Naive thymus-derived CD4-positive, alpha-beta T cell (primary cell): ENCODE data around the gene DTD1. TPM values are rescaled to one million over a fixed set of nuclear protein-coding genes. Genes with fewer than 3 reads are reported as not detected.
"Not testable (repeated sequence)": the region's sequence is repeated elsewhere in the genome, so short reads cannot be mapped to it uniquely, and the experiment has no call there.

ENCODE experiments used
- ATAC-seq: fragments of 150-1000 bp; cut with Tn5 transposase; 2 replicates; pipeline ENCODE4 v1.10.0; 2021; ENCODE audit warnings: mild to moderate bottlenecking, moderate library complexity
- CTCF ChIA-PET: fragments of 350-600 bp; sonication (Branson Sonifier 250); formaldehyde crosslinking; loops from one replicate; lab custom pipeline; 2021; ENCODE audit warnings: antibody characterized with exemption; lab: Charles Lee
- POLR2A ChIA-PET: fragments of 350-600 bp; sonication (Branson Sonifier 250); formaldehyde crosslinking; loops from one replicate; lab custom pipeline; 2021; ENCODE audit warnings: antibody characterized with exemption, inconsistent platforms; lab: Charles Lee
- DNase-seq, 9 donors: peaks; one replicate each; pipeline versions ENCODE4 v3.0.0 to v3.0.0-alpha.2; 2020 to 2022; ENCODE audit warnings: mixed read lengths in 1 of 9
- H3K27ac ChIP-seq: one replicate; pipeline ENCODE4 v1.7.0; 2013; ENCODE audit warnings: mild to moderate bottlenecking, low read depth, low read length, moderate library complexity
- H3K27me3 ChIP-seq, 2 donors: one replicate each; pipeline ENCODE4 v1.7.0; 2013; ENCODE audit warnings: low read length in 2 of 2, mild to moderate bottlenecking in 2 of 2, moderate library complexity in 2 of 2; ENCODE audit not compliant: control insufficient read depth in 2 of 2, insufficient read depth in 2 of 2
- H3K36me3 ChIP-seq, 3 experiments: 1 replicate in 2 of 3; 2 replicates in 1 of 3; pipeline ENCODE4 v1.7.0; 2013; ENCODE audit warnings: low read length in 3 of 3, mild to moderate bottlenecking in 3 of 3, moderate library complexity in 1 of 3; ENCODE audit not compliant: insufficient read depth in 3 of 3, control insufficient read depth in 2 of 3
- H3K4me1 ChIP-seq, 2 donors: one replicate each; pipeline ENCODE4 v1.7.0; 2013; ENCODE audit warnings: low read length in 2 of 2, mild to moderate bottlenecking in 2 of 2, moderate library complexity in 1 of 2; ENCODE audit not compliant: control insufficient read depth in 2 of 2, insufficient read depth in 2 of 2
- H3K4me3 ChIP-seq: 2 replicates; pipeline ENCODE4 v1.7.0; 2013; ENCODE audit warnings: mild to moderate bottlenecking, low read length
- H3K9me3 ChIP-seq, 3 experiments: 1 replicate in 2 of 3; 2 replicates in 1 of 3; pipeline ENCODE4 v1.7.0; 2013; ENCODE audit warnings: low read length in 3 of 3; ENCODE audit not compliant: control insufficient read depth in 2 of 3
- H3K27ac Mint-ChIP-seq, 9 donors: one replicate each; pipeline ENCODE4 v1.8.0; 2020 to 2022; ENCODE audit warnings: mixed read lengths in 9 of 9, mild to moderate bottlenecking in 8 of 9, moderate library complexity in 5 of 9, inconsistent platforms in 2 of 9
- H3K27me3 Mint-ChIP-seq, 5 donors: one replicate each; pipeline ENCODE4 v1.8.0; 2021 to 2022; ENCODE audit warnings: mixed read lengths in 5 of 5, mild to moderate bottlenecking in 1 of 5
- H3K36me3 Mint-ChIP-seq, 5 donors: one replicate each; pipeline ENCODE4 v1.8.0; 2020 to 2022; ENCODE audit warnings: mixed read lengths in 5 of 5, mild to moderate bottlenecking in 3 of 5, inconsistent platforms in 1 of 5
- H3K4me1 Mint-ChIP-seq, 7 donors: one replicate each; pipeline ENCODE4 v1.8.0; 2020 to 2022; ENCODE audit warnings: mixed read lengths in 7 of 7, mild to moderate bottlenecking in 3 of 7, inconsistent platforms in 1 of 7
- H3K4me3 Mint-ChIP-seq, 10 donors: one replicate each; pipeline ENCODE4 v1.8.0; 2020 to 2022; ENCODE audit warnings: mild to moderate bottlenecking in 10 of 10, mixed read lengths in 10 of 10, moderate library complexity in 6 of 10, inconsistent platforms in 2 of 10
- H3K9me3 Mint-ChIP-seq, 11 donors: one replicate each; pipeline ENCODE4 v1.8.0; 2020 to 2022; ENCODE audit warnings: mixed read lengths in 11 of 11, mild to moderate bottlenecking in 4 of 11, inconsistent platforms in 1 of 11, moderate library complexity in 1 of 11
- intact Hi-C, 2 donors: fragments of 100-400 bp; cut with micrococcal nuclease; formaldehyde crosslinking; loops; one replicate each; pipeline ENCODE4 v1.15.1; 2023
- polyA plus RNA-seq, 2 donors: library from polyadenylated mRNA; unstranded; fragments of 300-500 nt; fragmentation: Illumina TruSeq; gene quantifications; one replicate each; pipeline ENCODE4 v1.2.3, GENCODE V29; 2021
- total RNA-seq, 6 experiments: library from RNA in 5 of 6; stranded (reverse) in 5 of 6; gene quantifications; 1 replicate in 5 of 6; 2 replicates in 1 of 6; pipeline ENCODE4 v1.2.3 and lab custom pipeline; 2021 to 2026

DTD1 gene
- total and polyA plus RNA-seq, 7 experiments from 2014 or later, result 12.7 to 42.5 (median 16.6) TPM

GRCh38 chr20:18780385-18781130, 192.7 kb downstream of the DTD1 start:
- no peak for ATAC-seq
- Histone ChIP-seq H3K27ac (no peak overlapping the region), H3K4me1 (no peaks in the 10 kb centered on the region), H3K9me3 (no peaks in the 10 kb centered on the region), H3K27me3 (no peaks in the 10 kb centered on the region), H3K36me3 (no peaks in the 10 kb centered on the region), H3K4me3 (no peak overlapping the region)
- no peaks in the 10 kb centered on the region for H3K4me1 Mint-ChIP-seq
- no peak overlapping the region for H3K4me3 Mint-ChIP-seq
- H3K27ac Mint-ChIP-seq, result no peak overlapping the region
- H3K9me3 Mint-ChIP-seq, result peaks cover 0 to 4% (median 0%) of the 10 kb centered on the region in 11 donors
- peaks cover 0 to 15% (median 8%) of the 10 kb centered on the region in 5 donors for H3K27me3 Mint-ChIP-seq
- H3K36me3 Mint-ChIP-seq, result peaks cover 0 to 3% (median 0%) of the 10 kb centered on the region in 5 donors
- CTCF ChIA-PET, result no interaction called here
- no peak for DNase-seq
- POLR2A ChIA-PET, result no interaction called here
- intact Hi-C loops, result no loop called here

- intact Hi-C loops, result no loop called here
- no peak overlapping the region for H3K27ac Mint-ChIP-seq
- Histone ChIP-seq H3K27me3 (no peaks in the 10 kb centered on the region), H3K36me3 (no peaks in the 10 kb centered on the region), H3K27ac (no peak overlapping the region), H3K4me1 (no peaks in the 10 kb centered on the region), H3K9me3 (no peaks in the 10 kb centered on the region), H3K4me3 (no peak overlapping the region)
- H3K9me3 Mint-ChIP-seq, result peaks cover 0 to 4% (median 0%) of the 10 kb centered on the region in 11 donors
- peaks cover 0 to 6% (median 0%) of the 10 kb centered on the region in 5 donors for H3K36me3 Mint-ChIP-seq
- POLR2A ChIA-PET, result no interaction called here
- DNase-seq (no peak), ATAC-seq (no peak)
- CTCF ChIA-PET, result no interaction called here
- no peaks in the 10 kb centered on the region for H3K4me1 Mint-ChIP-seq
- peaks cover 0 to 19% (median 10%) of the 10 kb centered on the region in 5 donors for H3K27me3 Mint-ChIP-seq
- no peak overlapping the region for H3K4me3 Mint-ChIP-seq
Measured at GRCh38 chr20:18781509-18781908, 193.7 kb downstream of the DTD1 start.

GRCh38 chr20:18783385-18783959, 195.6 kb downstream of the DTD1 start:
- H3K27ac Mint-ChIP-seq, result no peak overlapping the region
- H3K4me1 Mint-ChIP-seq, result no peaks in the 10 kb centered on the region
- H3K9me3 Mint-ChIP-seq, result peaks cover 0 to 7% (median 4%) of the 10 kb centered on the region in 11 donors
- Histone ChIP-seq H3K9me3 (no peaks in the 10 kb centered on the region), H3K36me3 (no peaks in the 10 kb centered on the region), H3K4me1 (no peaks in the 10 kb centered on the region), H3K4me3 (no peak overlapping the region), H3K27ac (no peak overlapping the region), H3K27me3 (no peaks in the 10 kb centered on the region)
- intact Hi-C loops, result no loop called here
- ATAC-seq, result no peak
- H3K27me3 Mint-ChIP-seq, result peaks cover 0 to 27% (median 21%) of the 10 kb centered on the region in 5 donors
- H3K36me3 Mint-ChIP-seq, result peaks cover 0 to 13% (median 0%) of the 10 kb centered on the region in 5 donors
- DNase-seq, result no peak
- no peak overlapping the region for H3K4me3 Mint-ChIP-seq
- POLR2A ChIA-PET, result interaction anchor here (1.6 kb wide), 1 partner anchor 10 kb away, joined by 8 read pairs; no protein-coding TSS in a partner anchor
- CTCF ChIA-PET, result no interaction called here

- DNase-seq, POLR2A ChIA-PET, H3K27ac ChIP-seq, ATAC-seq, CTCF ChIA-PET, H3K36me3 ChIP-seq, H3K4me1 Mint-ChIP-seq, intact Hi-C loops, H3K27me3 ChIP-seq, H3K27ac Mint-ChIP-seq, H3K4me3 Mint-ChIP-seq, H3K9me3 ChIP-seq, H3K4me1 ChIP-seq, H3K4me3 ChIP-seq: not testable (repeated sequence)
- H3K36me3 Mint-ChIP-seq, result peaks cover 0 to 13% (median 0%) of the 10 kb centered on the region in 5 donors
- peaks cover 13 to 45% (median 28%) of the 10 kb centered on the region in 5 donors for H3K27me3 Mint-ChIP-seq
- peaks cover 0 to 11% (median 4%) of the 10 kb centered on the region in 11 donors for H3K9me3 Mint-ChIP-seq
Measured at GRCh38 chr20:18787046-18787445, 199.2 kb downstream of the DTD1 start.

GRCh38 chr20:18788021-18788420, 200.2 kb downstream of the DTD1 start:
- Histone ChIP-seq H3K27ac (no peak overlapping the region), H3K4me3 (no peak overlapping the region), H3K9me3 (no peaks in the 10 kb centered on the region), H3K4me1 (no peaks in the 10 kb centered on the region), H3K36me3 (no peaks in the 10 kb centered on the region), H3K27me3 (no peaks in the 10 kb centered on the region)
- no peak overlapping the region for H3K27ac Mint-ChIP-seq
- ATAC-seq, result no peak
- peaks cover 16 to 51% (median 35%) of the 10 kb centered on the region in 5 donors for H3K27me3 Mint-ChIP-seq
- H3K36me3 Mint-ChIP-seq, result peaks cover 0 to 13% (median 0%) of the 10 kb centered on the region in 5 donors
- H3K4me1 Mint-ChIP-seq, result no peaks in the 10 kb centered on the region
- H3K9me3 Mint-ChIP-seq, result peaks cover 0 to 11% (median 4%) of the 10 kb centered on the region in 11 donors
- ChIA-PET CTCF (no interaction called here), POLR2A (no interaction called here)
- DNase-seq, result no peak
- H3K4me3 Mint-ChIP-seq, result no peak overlapping the region
- intact Hi-C loops, result no loop called here

GRCh38 chr20:18790787-18791186, 202.9 kb downstream of the DTD1 start:
- H3K27me3 ChIP-seq, result no peaks in the 10 kb centered on the region
- no peaks in the 10 kb centered on the region for H3K9me3 ChIP-seq
- no peak overlapping the region for H3K27ac ChIP-seq
- peaks cover 0 to 20% (median 18%) of the 10 kb centered on the region in 7 donors for H3K4me1 Mint-ChIP-seq
- no peak overlapping the region for H3K4me3 ChIP-seq
- H3K4me1 ChIP-seq, result peaks cover 8% of the 10 kb centered on the region in 2 donors
- H3K36me3 ChIP-seq, result no peaks in the 10 kb centered on the region
- no peak for ATAC-seq
- H3K27me3 Mint-ChIP-seq, result peaks cover 16 to 43% (median 30%) of the 10 kb centered on the region in 5 donors
- ChIA-PET CTCF (no interaction called here), POLR2A (no interaction called here)
- no peak overlapping the region for H3K27ac Mint-ChIP-seq
- H3K36me3 Mint-ChIP-seq, result peaks cover 0 to 21% (median 5%) of the 10 kb centered on the region in 5 donors
- no peak for DNase-seq
- peaks cover 0 to 16% (median 4%) of the 10 kb centered on the region in 11 donors for H3K9me3 Mint-ChIP-seq
- intact Hi-C loops, result loop anchor here (5.0 to 10.0 kb wide), 5 partner anchors 378 to 1924 kb away; partner anchors contain the start of genes RALGAPA2 (in 2 of the 2), KAT14 (in 1 of the 2), MGME1 (in 1 of the 2) and NAA20 (in 1 of the 2)
- H3K4me3 Mint-ChIP-seq, result no peak overlapping the region
